Upper lobe of left lung (tissue), 6 donors: ENCODE data around the gene EPB41L3. TPM values are rescaled to one million over a fixed set of nuclear protein-coding genes. Genes with fewer than 3 reads are reported as not detected.

Experiments
- ATAC-seq, 2 donors: fragments of 200-7000 bp; cut with Tn5 transposase; one replicate each; pipeline ENCODE4 v1.9.1; 2022; ENCODE audit warnings: mild to moderate bottlenecking in 2 of 2, moderate library complexity in 2 of 2; ENCODE audit not compliant: low FRiP score in 2 of 2
- DNase-seq, 2 donors: peaks; one replicate each; pipeline ENCODE4 v3.0.0-alpha.2; 2019 to 2020
- H3K27ac ChIP-seq, 4 donors: fragments of 200-600 bp; sonication (generic); one replicate each; pipeline ENCODE4 v1.5.1; 2016 to 2019
- H3K27me3 ChIP-seq, 4 donors: fragments of 200-600 bp; sonication (generic); one replicate each; pipeline ENCODE4 v1.5.1; 2017 to 2019
- H3K36me3 ChIP-seq, 4 donors: fragments of 200-600 bp; sonication (generic); one replicate each; pipeline ENCODE4 v1.5.1; 2016 to 2019
- H3K4me1 ChIP-seq, 4 donors: fragments of 200-600 bp; sonication (generic); one replicate each; pipeline ENCODE4 v1.5.1; 2018 to 2019
- H3K4me3 ChIP-seq, 4 donors: fragments of 200-600 bp; sonication (generic); one replicate each; pipeline ENCODE4 v1.5.1; 2017 to 2019; ENCODE audit warnings: mild to moderate bottlenecking in 2 of 4, moderate library complexity in 1 of 4
- H3K9me3 ChIP-seq, 4 donors: fragments of 200-600 bp; sonication (generic); one replicate each; pipeline ENCODE4 v1.5.1; 2018 to 2019
- CTCF ChIP-seq, 6 experiments: fragments of 450-650 bp in 4 of 6; fragments of 200-600 bp in 2 of 6; sonication (generic) in 2 of 6; IDR thresholded peaks; one replicate each; pipeline ENCODE4 v1.5.1; 2016 to 2019; ENCODE audit warnings: antibody characterized with exemption in 6 of 6
- EP300 ChIP-seq, 4 donors: sonication (generic); formaldehyde crosslinking; IDR thresholded peaks; one replicate each; pipeline ENCODE4 v1.5.1; 2017; ENCODE audit warnings: antibody characterized with exemption in 4 of 4, control low read depth in 2 of 4
- POLR2A ChIP-seq, 4 donors: fragments of 450-650 bp; IDR thresholded peaks; one replicate each; pipeline ENCODE4 v1.5.1; 2016 to 2017; ENCODE audit warnings: antibody characterized with exemption in 4 of 4, mild to moderate bottlenecking in 2 of 4
- POLR2AphosphoS5 ChIP-seq, 2 donors: sonication (generic); formaldehyde crosslinking; IDR thresholded peaks; one replicate each; pipeline ENCODE4 v1.5.1; 2017; ENCODE audit warnings: antibody characterized with exemption in 2 of 2
- WGBS, 2 donors: methylation state at CpG; one replicate each; pipeline ENCODE4 v1.1.5; 2017 to 2018; 5-methylcytosine and 5-hydroxymethylcytosine counted together
- total RNA-seq, 6 donors: library from RNA; depleted of rRNA in 4 of 6; stranded (reverse); fragments of >200 nt in 4 of 6; gene quantifications; one replicate each; pipeline versions ENCODE4 v1.1.0 to v1.2.1, GENCODE V29; 2016 to 2021
- donor health status: DM: no; HTN: no; CAD: no; lungs with moderate emphysema.
- donor health status: DM: no; HTN: yes; CAD: no; lungs with severe emphysema.

EPB41L3 gene
- total RNA-seq, 6 donors from 2014 or later, result 56.4 to 268 (median 85.7) TPM

GRCh38 chr18:5539391-5539790 lies 4.4 kb downstream of the EPB41L3 start:
- Histone ChIP-seq H3K27ac (no peak overlapping the region), H3K9me3 (no peaks in the 10 kb centered on the region), H3K4me1 (peaks cover 0 to 22% (median 1%) of the 10 kb centered on the region in 4 donors), H3K4me3 (no peak overlapping the region), H3K36me3 (no peaks in the 10 kb centered on the region), H3K27me3 (peaks cover 0 to 8% (median 1%) of the 10 kb centered on the region in 4 donors)
- no peak for DNase-seq
- 80 to 87% methylated on average over 2 of the region's 2 CpGs for WGBS, 2 donors
- TF ChIP-seq POLR2A (IDR thresholded peaks at IDR 0.05), result no peak
- TF ChIP-seq EP300 (IDR thresholded peaks at IDR 0.05), result no peak
- TF ChIP-seq POLR2AphosphoS5 (IDR thresholded peaks at IDR 0.05), result no peak
- no peak for TF ChIP-seq CTCF (IDR thresholded peaks at IDR 0.05)
- no peak for ATAC-seq

DNA sequence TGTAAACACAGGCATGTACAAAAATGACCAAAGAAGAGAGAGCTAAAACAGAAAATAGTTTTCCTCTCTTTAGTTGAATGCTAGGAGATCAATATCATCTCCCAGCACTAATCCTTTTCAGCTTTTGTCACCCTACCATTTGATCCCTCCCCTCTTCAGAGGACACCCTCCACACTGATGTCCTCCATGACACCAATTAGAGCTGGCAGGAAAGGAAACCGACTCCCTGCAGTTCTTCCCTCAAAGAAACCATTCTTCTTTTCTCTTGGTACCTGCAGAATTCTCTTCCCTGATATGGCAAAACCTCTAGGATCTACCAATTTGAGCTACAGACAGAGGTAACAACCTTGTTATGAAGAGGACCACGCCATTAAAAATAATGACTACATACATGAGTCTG lies 5.3 kb downstream of the EPB41L3 start:
- Histone ChIP-seq H3K4me1 (peaks cover 0 to 14% (median 1%) of the 10 kb centered on the region in 4 donors), H3K36me3 (no peaks in the 10 kb centered on the region), H3K4me3 (no peak overlapping the region), H3K27me3 (peaks cover 0 to 8% (median 0%) of the 10 kb centered on the region in 4 donors), H3K27ac (no peak overlapping the region), H3K9me3 (no peaks in the 10 kb centered on the region)
- WGBS, 2 donors, result 67 to 70% methylated on average over 2 of the region's 2 CpGs
- DNase-seq (no peak), ATAC-seq (no peak)
- no peak for TF ChIP-seq POLR2AphosphoS5 (IDR thresholded peaks at IDR 0.05)

DNA sequence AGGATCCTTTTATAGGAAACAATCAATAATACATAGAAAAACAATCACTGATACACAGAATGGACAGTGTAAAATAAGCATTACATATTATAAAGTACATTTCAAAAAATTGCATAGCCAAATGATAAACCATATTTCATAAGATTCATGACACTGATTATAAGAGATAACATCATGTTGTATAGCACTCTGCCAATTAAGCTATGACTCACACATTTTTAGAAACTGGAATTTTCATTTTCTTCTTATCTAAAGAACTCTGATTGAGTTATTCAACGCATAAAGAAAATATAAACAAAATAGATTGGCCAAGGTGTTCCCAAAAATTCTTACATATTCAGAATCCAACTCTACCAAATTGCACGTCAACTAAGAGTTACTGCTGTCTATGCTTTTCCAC lies 5.9 kb downstream of the EPB41L3 start:
- DNase-seq (no peak), ATAC-seq (no peak)
- Histone ChIP-seq H3K27ac (no peak overlapping the region), H3K27me3 (peaks cover 0 to 2% (median 0%) of the 10 kb centered on the region in 4 donors), H3K36me3 (no peaks in the 10 kb centered on the region), H3K4me1 (peaks cover 0 to 7% (median 1%) of the 10 kb centered on the region in 4 donors), H3K4me3 (no peak overlapping the region), H3K9me3 (no peaks in the 10 kb centered on the region)
- TF ChIP-seq POLR2A (IDR thresholded peaks at IDR 0.05) (no peak), CTCF (IDR thresholded peaks at IDR 0.05) (no peak), EP300 (IDR thresholded peaks at IDR 0.05) (no peak), POLR2AphosphoS5 (IDR thresholded peaks at IDR 0.05) (no peak)
- 69 to 75% methylated on average over 2 of the region's 2 CpGs for WGBS, 2 donors

DNA sequence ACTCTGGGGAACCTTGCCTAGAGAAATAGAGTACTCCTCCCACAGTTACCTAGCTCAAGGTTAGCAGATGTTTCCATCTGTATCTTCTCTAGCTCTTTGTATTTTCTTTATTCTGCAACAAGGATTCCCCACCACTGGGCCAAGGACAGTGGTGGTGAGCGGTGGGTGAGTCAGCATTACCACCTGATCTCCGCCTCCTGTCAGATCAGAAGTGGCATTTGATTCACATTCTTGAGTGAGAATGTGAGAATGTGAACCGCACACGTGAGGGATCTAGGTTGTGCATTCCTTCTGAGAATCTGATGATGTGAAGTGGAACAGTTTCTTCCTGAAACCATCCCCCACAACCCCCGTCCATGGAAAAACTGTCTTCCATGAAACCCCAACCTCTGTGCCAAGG lies 9.0 kb downstream of the EPB41L3 start:
- Histone ChIP-seq H3K4me3 (no peak overlapping the region), H3K4me1 (no peaks in the 10 kb centered on the region), H3K27ac (no peak overlapping the region), H3K9me3 (no peaks in the 10 kb centered on the region), H3K27me3 (no peaks in the 10 kb centered on the region), H3K36me3 (no peaks in the 10 kb centered on the region)
- DNase-seq (no peak), ATAC-seq (no peak)
- TF ChIP-seq CTCF (IDR thresholded peaks at IDR 0.05) (no peak), EP300 (IDR thresholded peaks at IDR 0.05) (no peak), POLR2A (IDR thresholded peaks at IDR 0.05) (no peak), POLR2AphosphoS5 (IDR thresholded peaks at IDR 0.05) (no peak)
- 81 to 96% methylated on average over 5 of the region's 5 CpGs for WGBS, 2 donors

GRCh38 chr18:5532066-5532465 lies 11.7 kb downstream of the EPB41L3 start:
- no peak overlapping the region for H3K4me3 ChIP-seq

More at GRCh38 chr18:5532066-5532465, 11.7 kb downstream of the EPB41L3 start:
- no peak for ATAC-seq
- no peak overlapping the region for H3K27ac ChIP-seq
- H3K4me1 ChIP-seq, result no peaks in the 10 kb centered on the region
- 53 to 68% methylated on average over 3 of the region's 3 CpGs for WGBS, 2 donors
- no peak for DNase-seq
- H3K36me3 ChIP-seq, result no peaks in the 10 kb centered on the region
- H3K9me3 ChIP-seq, result no peaks in the 10 kb centered on the region
- TF ChIP-seq CTCF (IDR thresholded peaks at IDR 0.05), result no peak
- no peak for TF ChIP-seq POLR2AphosphoS5 (IDR thresholded peaks at IDR 0.05)
- no peak for TF ChIP-seq EP300 (IDR thresholded peaks at IDR 0.05)
- no peak for TF ChIP-seq POLR2A (IDR thresholded peaks at IDR 0.05)
- H3K27me3 ChIP-seq, result no peaks in the 10 kb centered on the region
